Pulmonary artery endothelial cell (primary cell): Measurements from ENCODE around the gene CLTCL1. TPM values are rescaled to one million over a fixed set of nuclear protein-coding genes. Genes with fewer than 3 reads are reported as not detected.
"Not testable (repeated sequence)": the region's sequence is repeated elsewhere in the genome, so short reads cannot be mapped to it uniquely, and the experiment has no call there.

Source experiments
- DNase-seq: peaks from one replicate; pipeline ENCODE4 v3.0.0-alpha.2; 2011; ENCODE audit warnings: low read depth, low spot score
- total RNA-seq: library from RNA; depleted of rRNA; stranded (reverse); fragments of >200 nt; gene quantifications from 2 replicates; pipeline ENCODE4 v1.2.3, GENCODE V29; 2014

The CLTCL1 gene
- total RNA-seq, 1 donor from 2014 or later: 4.4 TPM

DNA sequence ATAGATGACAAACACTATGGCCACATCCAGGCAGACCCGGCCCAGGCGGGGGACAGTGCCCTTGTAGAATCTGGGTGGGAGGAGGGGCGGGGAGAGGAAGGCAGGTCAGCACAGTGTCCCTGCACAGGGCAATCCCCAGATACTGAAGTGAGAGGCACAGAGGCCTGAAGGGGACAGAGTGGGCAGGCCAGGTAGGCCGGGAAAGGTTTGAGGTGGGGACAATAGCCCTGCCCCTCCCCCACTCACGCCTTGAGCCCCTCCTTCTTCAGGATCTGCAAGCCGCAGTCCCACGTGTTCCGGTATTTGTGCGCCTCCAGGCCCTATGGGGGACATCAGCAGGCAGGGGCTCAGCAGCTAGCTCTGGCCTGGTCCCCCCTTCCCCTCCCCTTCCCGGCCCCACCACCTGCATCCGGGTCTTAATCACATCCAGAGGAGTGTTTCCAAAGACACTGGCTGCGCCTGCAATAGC is 115.3 kb downstream of the CLTCL1 start:
- no peak for DNase-seq

DNA sequence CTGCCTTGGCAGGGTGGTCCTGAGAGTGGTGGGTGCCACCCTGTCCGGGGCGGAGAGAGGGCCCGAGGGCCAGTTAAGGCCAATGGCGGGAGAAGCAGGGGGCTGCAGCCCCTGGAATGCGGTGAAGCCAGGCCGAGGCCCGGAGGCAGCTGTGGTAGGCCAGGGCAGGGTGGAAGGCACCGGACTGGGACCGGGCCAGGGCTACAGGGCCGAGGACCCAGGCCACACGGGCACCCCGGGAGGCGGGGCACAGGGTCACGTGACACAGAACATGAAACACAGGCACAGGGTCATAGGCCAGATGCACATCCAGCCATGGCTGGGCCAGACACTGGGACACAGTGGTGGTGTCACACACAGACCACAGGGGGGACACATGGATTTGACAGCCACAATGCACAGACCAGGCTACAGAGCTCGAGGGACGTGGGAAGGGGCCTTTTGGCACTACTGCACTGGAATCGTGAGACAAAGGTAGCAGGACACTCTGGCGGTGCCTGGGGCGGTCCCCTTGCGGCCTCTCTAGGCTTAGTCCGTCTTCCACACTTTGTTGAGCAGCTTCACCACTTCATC is 115.8 kb downstream of the CLTCL1 start:
- no peak for DNase-seq

GRCh38 chr22:19175026-19175601 is 116.4 kb downstream of the CLTCL1 start:
- no peak for DNase-seq

- DNase-seq: no peak
Observed at GRCh38 chr22:19174106-19175025, 117.2 kb downstream of the CLTCL1 start.

DNA sequence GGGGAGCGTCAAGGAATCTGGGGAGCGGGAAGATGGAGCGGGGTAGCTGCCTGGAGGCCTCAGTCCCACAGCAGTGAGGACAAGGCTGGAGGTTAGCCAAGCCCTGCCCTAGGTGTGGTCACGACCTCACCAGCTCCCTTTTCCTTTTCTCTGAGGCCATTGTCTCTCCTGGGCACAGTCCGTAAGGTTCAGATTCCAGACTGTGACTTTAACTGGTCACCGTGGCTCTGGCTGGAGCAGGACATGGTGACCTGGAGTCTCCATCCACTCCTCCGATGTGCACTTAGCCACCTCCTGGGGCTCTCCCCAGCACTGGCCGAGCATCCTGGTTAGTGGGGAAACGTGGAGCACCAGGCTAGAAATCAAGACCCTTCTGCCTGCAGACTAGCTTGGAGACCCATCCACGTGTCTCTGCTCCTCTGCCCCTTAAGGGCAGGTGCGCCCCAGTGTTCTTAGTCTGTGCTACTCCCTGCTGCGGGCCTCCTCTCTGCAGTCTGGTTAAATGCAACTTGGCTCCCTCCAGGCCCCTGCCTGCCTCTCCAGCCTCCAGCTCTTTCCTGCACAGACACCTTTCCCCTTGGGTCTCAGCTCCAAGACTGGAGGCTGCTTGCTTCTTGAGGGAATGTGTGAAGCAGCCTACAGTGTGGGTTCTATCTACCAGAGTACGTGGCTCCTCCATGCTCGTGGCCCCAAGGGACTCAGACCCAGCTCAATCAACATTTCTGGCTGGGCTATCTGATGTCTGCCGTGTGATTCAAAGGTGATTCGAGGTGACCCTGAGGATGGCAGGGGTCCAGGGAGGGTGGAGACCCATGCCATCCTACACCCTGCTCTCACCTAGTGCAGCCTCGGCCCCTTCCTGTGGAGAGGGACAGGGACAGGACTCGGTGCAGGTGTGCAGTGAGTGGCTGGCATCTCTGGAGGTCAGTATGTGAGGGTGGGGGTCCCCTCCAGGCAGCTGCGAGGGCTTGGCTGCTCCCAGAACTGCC is 118.2 kb downstream of the CLTCL1 start:
- DNase-seq: no peak

DNA sequence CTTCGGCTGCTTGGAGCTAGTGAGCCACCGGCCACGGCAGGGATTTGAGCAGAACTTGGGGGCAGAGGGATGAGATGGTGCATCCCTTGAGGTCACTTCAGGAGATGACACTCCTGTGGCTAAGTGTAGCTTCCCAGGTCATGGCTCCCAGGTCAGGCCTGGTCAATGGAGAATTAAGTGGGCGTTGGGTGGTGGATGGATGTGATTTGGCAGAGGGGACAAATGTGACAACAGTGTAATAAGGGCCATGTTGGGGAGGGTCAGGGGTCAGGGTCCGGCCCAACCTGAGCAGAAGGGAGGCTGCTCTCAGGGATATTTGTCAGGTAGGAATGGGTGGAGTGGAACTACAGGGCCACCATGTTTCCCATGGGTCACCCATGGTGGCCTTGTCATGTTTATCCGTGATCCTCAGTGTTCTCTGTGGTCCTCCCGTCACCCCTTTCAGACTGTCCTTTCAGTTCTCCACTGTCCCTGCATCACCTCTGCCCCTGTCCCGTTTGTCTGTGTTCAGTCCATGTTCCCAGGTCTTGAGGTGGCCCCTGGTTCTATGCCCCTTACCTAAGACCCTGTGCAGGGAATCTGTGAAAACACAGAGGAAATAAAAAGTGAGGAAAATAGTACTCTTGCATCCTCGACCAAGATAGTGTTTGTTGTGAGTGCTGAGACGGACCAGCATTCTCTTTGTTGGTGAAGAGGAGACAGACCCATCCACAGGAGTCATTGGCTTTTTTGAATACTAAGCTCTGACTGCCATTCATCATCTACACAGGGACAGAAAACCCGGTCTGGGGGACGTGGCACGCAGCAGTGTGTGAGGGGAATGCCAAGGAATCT is 119.1 kb downstream of the CLTCL1 start:
- DNase-seq: no peak

DNA sequence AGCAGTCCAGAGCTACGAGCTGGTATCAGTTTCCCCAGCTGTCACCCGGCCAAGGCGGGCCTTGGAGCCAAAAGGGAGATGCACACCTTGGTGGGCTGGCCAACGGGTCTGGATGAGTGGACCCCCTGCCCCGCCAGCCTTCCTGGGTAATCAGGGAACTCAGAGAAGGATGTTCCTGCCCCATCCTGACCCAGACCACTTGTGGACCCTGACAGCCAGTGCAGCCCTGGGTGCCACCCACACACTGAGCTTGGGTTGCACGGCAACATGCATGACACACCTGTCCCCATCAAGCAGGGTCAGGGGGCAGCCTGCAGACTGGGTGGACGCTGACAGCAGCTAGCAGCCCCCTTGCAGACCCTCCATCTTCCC is 121.6 kb downstream of the CLTCL1 start:
- no peak for DNase-seq

DNA sequence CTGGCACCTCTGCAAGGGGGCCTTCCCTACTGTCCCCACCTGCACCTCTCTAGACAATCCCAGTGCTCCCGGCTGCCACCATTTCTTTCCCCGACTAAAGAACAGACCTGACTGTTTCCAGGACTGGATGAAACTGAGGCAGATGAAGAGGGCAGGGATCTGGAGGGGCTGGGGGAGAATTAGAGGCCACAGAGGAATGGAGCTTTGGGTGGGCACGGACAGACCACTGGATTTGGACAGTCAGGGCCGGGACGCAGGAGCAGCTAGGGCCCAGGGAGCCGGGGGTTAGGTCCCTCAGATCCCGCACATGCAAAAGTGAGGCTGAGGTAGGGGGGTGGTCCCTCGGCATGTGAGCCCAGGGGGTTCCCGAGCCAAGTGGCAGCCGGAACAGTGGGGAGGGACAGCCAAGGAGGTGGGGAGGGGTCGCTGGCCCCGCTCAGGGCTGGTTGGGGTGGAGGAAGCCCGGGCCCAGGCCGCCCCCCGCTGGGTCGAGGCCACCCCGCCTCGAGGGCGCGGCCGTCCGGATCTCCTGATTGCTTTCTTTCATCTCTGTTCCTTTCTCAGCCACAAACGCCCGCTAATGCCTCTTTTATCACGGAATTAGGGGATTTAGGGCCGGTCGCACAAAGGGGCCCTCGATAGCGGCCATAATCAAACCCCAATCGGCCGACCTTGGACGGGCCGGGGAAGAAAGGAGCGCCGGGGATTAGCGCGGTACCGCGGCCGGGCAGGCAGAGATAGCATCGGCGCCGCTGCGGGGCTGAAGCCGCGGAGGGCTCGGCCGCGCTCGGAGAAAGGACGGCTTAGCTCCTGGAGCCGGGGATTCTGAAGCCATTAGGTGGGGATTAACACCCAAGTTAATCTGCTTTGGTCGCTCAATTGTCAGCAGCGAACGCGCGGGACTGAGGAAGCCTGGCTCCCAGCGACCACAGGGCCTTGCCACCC is 122.2 kb downstream of the CLTCL1 start:
- no peak for DNase-seq

DNA sequence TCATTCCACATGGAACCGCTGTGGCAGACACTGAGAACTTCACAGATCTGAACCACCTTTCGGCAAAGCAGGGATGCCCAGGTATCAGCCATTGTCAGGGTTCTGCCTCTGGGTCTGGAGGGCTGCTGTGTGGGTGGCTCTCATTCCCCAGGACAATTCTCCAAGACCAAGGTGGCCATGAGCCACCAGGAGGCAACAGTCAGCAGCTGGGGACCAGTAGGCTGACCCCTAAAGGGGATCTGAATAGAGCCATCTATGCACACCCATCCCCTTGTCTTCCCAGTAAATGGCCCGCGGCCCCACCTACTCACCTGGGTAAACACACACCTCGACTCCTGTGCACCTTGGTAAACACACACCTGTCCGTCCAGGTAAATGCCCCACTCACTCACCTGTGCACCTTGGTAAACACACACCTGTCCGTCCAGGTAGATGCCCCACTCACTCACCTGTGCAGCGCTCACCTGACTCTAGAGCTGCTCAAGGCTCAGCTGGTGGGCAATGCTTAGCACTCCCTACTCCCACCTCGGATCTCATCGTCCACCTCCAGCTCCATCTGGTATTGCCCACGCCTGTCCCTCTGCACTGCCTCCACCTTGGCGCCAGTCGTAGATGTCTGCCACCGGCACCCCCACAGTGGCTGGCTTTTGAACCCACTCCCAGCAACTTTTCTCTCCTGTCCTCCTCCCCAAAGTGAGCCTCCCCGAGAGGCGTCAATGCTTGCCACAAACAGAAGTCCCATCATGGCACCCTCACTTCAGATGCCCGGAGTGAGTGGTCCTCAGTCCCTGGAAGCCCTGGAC is 123.2 kb downstream of the CLTCL1 start:
- no peak for DNase-seq

DNA sequence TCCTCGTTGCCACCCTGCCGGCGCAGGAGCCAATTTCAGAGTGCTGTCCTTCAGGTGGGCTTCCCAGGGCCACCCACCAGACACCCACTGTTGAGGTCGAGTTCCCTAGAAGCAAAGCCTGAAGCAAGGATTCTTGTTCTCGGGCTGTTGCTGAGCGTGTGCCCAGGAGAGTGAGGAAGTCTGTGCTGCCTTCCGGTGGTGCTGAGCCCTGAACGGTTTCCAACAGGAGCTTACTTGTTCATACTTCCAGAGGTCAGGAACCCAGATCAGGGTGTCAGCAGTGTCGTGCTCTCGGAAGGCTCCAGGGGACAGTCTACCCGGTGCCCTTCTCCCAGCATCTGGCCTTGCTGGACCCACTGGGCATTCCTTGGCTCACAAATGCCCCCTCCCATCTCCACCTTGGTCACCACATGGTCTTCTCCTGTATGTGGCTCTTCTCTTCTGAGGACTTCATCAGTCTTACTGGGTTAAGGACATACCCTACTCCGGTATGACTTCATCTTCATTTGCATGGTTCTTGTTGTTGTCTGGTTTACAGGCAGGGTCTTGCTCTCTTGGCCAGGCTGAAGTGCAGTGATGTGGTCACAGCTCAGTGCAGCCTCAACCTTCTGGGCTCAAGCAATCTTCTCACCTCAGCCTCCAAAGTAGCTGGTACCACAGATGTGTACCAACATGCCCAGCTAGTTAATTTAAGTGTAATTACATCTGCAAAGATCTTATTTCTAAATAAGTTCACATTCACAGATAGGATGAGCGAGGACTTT is 124.2 kb downstream of the CLTCL1 start:
- no peak for DNase-seq

DNA sequence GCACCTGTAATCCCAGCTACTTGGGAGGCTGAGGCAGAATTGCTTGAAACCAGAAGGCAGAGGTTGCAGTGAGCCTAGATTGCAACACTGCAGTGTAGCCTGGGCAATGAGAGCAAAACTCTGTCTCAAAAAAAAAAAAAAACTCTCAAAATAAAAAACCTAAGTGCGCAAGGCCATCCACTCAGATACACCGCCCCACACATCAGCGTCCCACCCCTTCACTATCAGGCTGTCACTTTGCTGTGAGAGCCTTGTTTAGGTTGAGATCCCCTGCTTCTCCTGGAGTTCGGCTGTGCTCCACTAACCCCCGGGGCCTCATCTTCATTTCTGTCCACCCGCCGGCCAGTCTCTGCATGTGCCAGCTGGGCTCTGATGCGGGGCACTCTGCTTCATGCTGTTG is 125.1 kb downstream of the CLTCL1 start:
- DNase-seq: no peak

DNA sequence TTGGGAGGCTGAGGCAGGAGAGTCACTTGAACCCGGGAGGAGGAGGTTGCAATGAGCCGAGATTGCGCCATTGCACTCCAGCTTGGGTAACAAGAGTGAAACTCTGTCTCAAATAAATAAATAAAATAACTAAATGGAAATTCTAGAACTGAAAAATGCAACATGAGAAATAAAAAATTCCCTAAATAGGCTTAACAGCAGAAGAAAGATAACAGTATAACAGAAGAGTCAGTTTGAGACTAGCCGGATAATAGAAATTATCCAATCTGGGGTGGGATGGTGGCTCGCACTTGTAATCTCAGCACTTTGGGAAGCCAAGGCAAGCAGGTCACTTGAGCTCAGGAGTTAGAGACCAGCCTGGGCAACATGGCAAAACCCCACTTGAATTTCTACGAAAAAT is 127.1 kb downstream of the CLTCL1 start:
- DNase-seq: no peak

GRCh38 chr22:19158649-19159048 is 132.9 kb downstream of the CLTCL1 start:
- not testable (repeated sequence) for DNase-seq

DNA sequence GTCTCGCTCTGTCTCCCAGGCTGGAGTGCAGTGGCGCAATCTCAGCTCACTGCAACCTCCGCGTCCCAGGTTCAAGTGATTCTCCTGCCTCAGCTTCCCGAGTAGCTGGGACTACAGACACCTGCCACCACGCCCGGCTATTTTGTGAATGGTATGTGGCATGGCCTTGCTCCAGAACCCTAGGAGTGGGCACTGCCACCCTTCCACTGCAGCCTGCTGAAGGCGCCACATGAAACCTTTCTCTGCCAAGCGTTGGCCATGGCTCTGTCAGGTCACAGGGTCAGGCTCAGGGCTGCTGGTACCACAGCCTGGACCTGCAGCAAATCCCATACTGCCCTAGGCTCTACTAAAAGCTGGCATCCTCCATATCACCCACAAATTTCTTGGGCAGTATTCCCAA is 135.4 kb downstream of the CLTCL1 start:
- DNase-seq: not testable (repeated sequence)

- no peak for DNase-seq
Observed at GRCh38 chr22:19152942-19153883, 138.3 kb downstream of the CLTCL1 start.
